ENCODE data around the gene LRRC28. TPM values are rescaled to one million over a fixed set of nuclear protein-coding genes. Genes with fewer than 3 reads are reported as not detected.

The LRRC28 gene
- total and polyA plus RNA-seq, 2 donors (not counting 1 experiment from before 2014, with no cell fraction given): 13.3 to 31.8 TPM

GRCh38 chr15:99282586-99282985, 31.3 kb downstream of the LRRC28 start:
- CTCF ChIA-PET: interaction anchor here (1.3 to 8.4 kb wide), 4 partner anchors 9 to 474 kb away, joined by 6 to 187 read pairs (median 24); no protein-coding TSS in a partner anchor
- peaks cover 7% of the 10 kb centered on the region for H3K4me1 Mint-ChIP-seq

GRCh38 chr15:99283717-99284116, 32.4 kb downstream of the LRRC28 start:
- no peaks in the 10 kb centered on the region for H3K4me1 ChIP-seq (ENCODE audit: control insufficient read depth in 2 of 2, insufficient read depth in 2 of 2, low read length in 2 of 2)
- TF ChIP-seq CTCF (IDR thresholded peaks at IDR 0.05) (no peak), EZH2 (IDR thresholded peaks at IDR 0.05; ENCODE audit: borderline replicate concordance, insufficient read depth, low read depth, low read length, poor library complexity, severe bottlenecking) (no peak)
- no peak overlapping the region for H2AFZ ChIP-seq (ENCODE audit: insufficient read depth, low read depth, low read length, poor library complexity, severe bottlenecking)
- H3K9me3 Mint-ChIP-seq (ENCODE audit: insufficient read depth): peaks cover 3% of the 10 kb centered on the region
- H3K36me3 ChIP-seq (replicated peaks in 1 of 2; ENCODE audit: control extremely low read depth in 1 of 2, control insufficient read depth in 1 of 2, extremely low read depth in 1 of 2, insufficient read depth in 2 of 2, low read length in 1 of 2): peaks cover 0 to 2% of the 10 kb centered on the region in 2 experiments
- H3K79me2 ChIP-seq (ENCODE audit: control insufficient read depth, insufficient read depth, low read length): no peaks in the 10 kb centered on the region
- H4K20me1 ChIP-seq (ENCODE audit: control insufficient read depth, insufficient read depth, low read length, poor library complexity, severe bottlenecking): no peaks in the 10 kb centered on the region
- H3K4me3 Mint-ChIP-seq: no peak overlapping the region
- H3K9ac ChIP-seq (ENCODE audit: low read length): no peak overlapping the region
- H3K4me2 ChIP-seq (replicated peaks; ENCODE audit: low read depth, low read length, poor library complexity, severe bottlenecking): no peak overlapping the region
- no peak for ATAC-seq (ENCODE audit: low read depth)
- no peak overlapping the region for H3K27ac Mint-ChIP-seq
- peaks cover 7% of the 10 kb centered on the region for H3K4me1 Mint-ChIP-seq
- intact Hi-C loops (cut with micrococcal nuclease): no loop called here
- ChIA-PET POLR2A (no interaction called here), CTCF (interaction anchor here (1.2 to 8.4 kb wide), 3 partner anchors 10 to 420 kb away, joined by 3 to 187 read pairs (median 34); no protein-coding TSS in a partner anchor)
- H3K9me3 ChIP-seq (ENCODE audit: control extremely low read depth in 1 of 3, control insufficient read depth in 2 of 3, insufficient read depth in 1 of 3, low read length in 2 of 3): peaks cover 0 to under 1% (median 0%) of the 10 kb centered on the region in 3 donors
- H3K4me3 ChIP-seq (ENCODE audit: control extremely low read depth in 1 of 5, extremely low read depth in 1 of 5, insufficient read depth in 1 of 5, low read depth in 2 of 5, low read length in 4 of 5): no peak overlapping the region
- H3K27ac ChIP-seq (ENCODE audit: low read length in 2 of 2): no peak overlapping the region
- no peak for DNase-seq
- H3K27me3 ChIP-seq (replicated peaks in 1 of 4; ENCODE audit: control extremely low read depth in 1 of 4, control insufficient read depth in 3 of 4, insufficient read depth in 4 of 4, low read length in 3 of 4): no peaks in the 10 kb centered on the region
- no peaks in the 10 kb centered on the region for H3K27me3 Mint-ChIP-seq

More at GRCh38 chr15:99282586-99282985, 31.3 kb downstream of the LRRC28 start:
- no peaks in the 10 kb centered on the region for H3K79me2 ChIP-seq (ENCODE audit: control insufficient read depth, insufficient read depth, low read length)
- WGBS (ENCODE audit: insufficient coverage): 97% methylated on average over 3 of the region's 5 CpGs
- TF ChIP-seq EZH2 (IDR thresholded peaks at IDR 0.05; ENCODE audit: borderline replicate concordance, insufficient read depth, low read depth, low read length, poor library complexity, severe bottlenecking): no peak
- TF ChIP-seq CTCF (IDR thresholded peaks at IDR 0.05): no peak
- Mint-ChIP-seq H3K27ac (no peak overlapping the region), H3K27me3 (no peaks in the 10 kb centered on the region), H3K9me3 (ENCODE audit: insufficient read depth) (peaks cover 3% of the 10 kb centered on the region), H3K4me3 (no peak overlapping the region)
- DNase-seq (no peak), ATAC-seq (ENCODE audit: low read depth) (no peak)
- no peaks in the 10 kb centered on the region for H4K20me1 ChIP-seq (ENCODE audit: control insufficient read depth, insufficient read depth, low read length, poor library complexity, severe bottlenecking)
- H3K9ac ChIP-seq (ENCODE audit: low read length): no peak overlapping the region
- no peaks in the 10 kb centered on the region for H3K27me3 ChIP-seq (replicated peaks in 1 of 4; ENCODE audit: control extremely low read depth in 1 of 4, control insufficient read depth in 3 of 4, insufficient read depth in 4 of 4, low read length in 3 of 4)
- H3K9me3 ChIP-seq (ENCODE audit: control extremely low read depth in 1 of 3, control insufficient read depth in 2 of 3, insufficient read depth in 1 of 3, low read length in 2 of 3): peaks cover 0 to 1% (median 0%) of the 10 kb centered on the region in 3 donors
- no peaks in the 10 kb centered on the region for H3K4me1 ChIP-seq (ENCODE audit: control insufficient read depth in 2 of 2, insufficient read depth in 2 of 2, low read length in 2 of 2)
- intact Hi-C loops (cut with micrococcal nuclease): no loop called here
- POLR2A ChIA-PET: no interaction called here
- H2AFZ ChIP-seq (ENCODE audit: insufficient read depth, low read depth, low read length, poor library complexity, severe bottlenecking): no peak overlapping the region
- peaks cover 0 to 2% of the 10 kb centered on the region in 2 experiments for H3K36me3 ChIP-seq (replicated peaks in 1 of 2; ENCODE audit: control extremely low read depth in 1 of 2, control insufficient read depth in 1 of 2, extremely low read depth in 1 of 2, insufficient read depth in 2 of 2, low read length in 1 of 2)
- H3K4me2 ChIP-seq (replicated peaks; ENCODE audit: low read depth, low read length, poor library complexity, severe bottlenecking): no peak overlapping the region
- no peak overlapping the region for H3K4me3 ChIP-seq (ENCODE audit: control extremely low read depth in 1 of 5, extremely low read depth in 1 of 5, insufficient read depth in 1 of 5, low read depth in 2 of 5, low read length in 4 of 5)
- no peak overlapping the region for H3K27ac ChIP-seq (ENCODE audit: low read length in 2 of 2)
